HL-60 (cell line): ENCODE measurements around the gene CEP78.

Experiments
- DNase-seq, 2 experiments: peaks; one replicate each; pipeline ENCODE4 v3.0.0-alpha.2; 2010 to 2020; ENCODE audit warnings: low read depth in 1 of 2, low spot score in 1 of 2
- H3K27ac ChIP-seq: fragments of 250-450 bp; sonication (Bioruptor Pico); replicated peaks from 2 replicates; pipeline ENCODE4 v1.5.1; 2020; ENCODE audit warnings: mild to moderate bottlenecking, moderate library complexity
- H3K27me3 ChIP-seq: fragments of 250-450 bp; sonication (Bioruptor Pico); 2 replicates; pipeline ENCODE4 v1.5.1; 2021; ENCODE audit warnings: mild to moderate bottlenecking, moderate library complexity; ENCODE audit not compliant: insufficient read depth, poor library complexity, severe bottlenecking
- H3K4me3 ChIP-seq: replicated peaks from 2 replicates; pipeline ENCODE4 v1.5.1; 2011; ENCODE audit warnings: mild to moderate bottlenecking, control low read depth, low read length; ENCODE audit not compliant: insufficient read depth
- CTCF ChIP-seq: IDR thresholded peaks from one replicate; pipeline ENCODE4 v1.5.1; 2011; ENCODE audit warnings: low read length, control low read depth, inconsistent platforms; ENCODE audit not compliant: insufficient read depth
- GABPA ChIP-seq: IDR thresholded peaks from 2 replicates; pipeline ENCODE4 v1.6.1; 2012; ENCODE audit warnings: low read depth
- POLR2AphosphoS5 ChIP-seq: IDR thresholded peaks from 2 replicates; pipeline ENCODE4 v1.6.1; 2012; ENCODE audit warnings: low read depth
- SPI1 ChIP-seq: IDR thresholded peaks from 2 replicates; pipeline ENCODE4 v1.6.1; 2012; ENCODE audit warnings: low read depth, mild to moderate bottlenecking, borderline replicate concordance
- TF ChIP-seq, protein P1 (sequence below): IDR thresholded peaks from 2 replicates; pipeline ENCODE4 v1.6.1; 2012; ENCODE audit warnings: low read depth; ENCODE audit not compliant: insufficient replicate concordance

CEP78 gene

GRCh38 chr9:78210841-78211301 is 25.0 kb upstream of the CEP78 start:
- no peak for TF ChIP-seq POLR2AphosphoS5
- TF ChIP-seq, protein P1, sequence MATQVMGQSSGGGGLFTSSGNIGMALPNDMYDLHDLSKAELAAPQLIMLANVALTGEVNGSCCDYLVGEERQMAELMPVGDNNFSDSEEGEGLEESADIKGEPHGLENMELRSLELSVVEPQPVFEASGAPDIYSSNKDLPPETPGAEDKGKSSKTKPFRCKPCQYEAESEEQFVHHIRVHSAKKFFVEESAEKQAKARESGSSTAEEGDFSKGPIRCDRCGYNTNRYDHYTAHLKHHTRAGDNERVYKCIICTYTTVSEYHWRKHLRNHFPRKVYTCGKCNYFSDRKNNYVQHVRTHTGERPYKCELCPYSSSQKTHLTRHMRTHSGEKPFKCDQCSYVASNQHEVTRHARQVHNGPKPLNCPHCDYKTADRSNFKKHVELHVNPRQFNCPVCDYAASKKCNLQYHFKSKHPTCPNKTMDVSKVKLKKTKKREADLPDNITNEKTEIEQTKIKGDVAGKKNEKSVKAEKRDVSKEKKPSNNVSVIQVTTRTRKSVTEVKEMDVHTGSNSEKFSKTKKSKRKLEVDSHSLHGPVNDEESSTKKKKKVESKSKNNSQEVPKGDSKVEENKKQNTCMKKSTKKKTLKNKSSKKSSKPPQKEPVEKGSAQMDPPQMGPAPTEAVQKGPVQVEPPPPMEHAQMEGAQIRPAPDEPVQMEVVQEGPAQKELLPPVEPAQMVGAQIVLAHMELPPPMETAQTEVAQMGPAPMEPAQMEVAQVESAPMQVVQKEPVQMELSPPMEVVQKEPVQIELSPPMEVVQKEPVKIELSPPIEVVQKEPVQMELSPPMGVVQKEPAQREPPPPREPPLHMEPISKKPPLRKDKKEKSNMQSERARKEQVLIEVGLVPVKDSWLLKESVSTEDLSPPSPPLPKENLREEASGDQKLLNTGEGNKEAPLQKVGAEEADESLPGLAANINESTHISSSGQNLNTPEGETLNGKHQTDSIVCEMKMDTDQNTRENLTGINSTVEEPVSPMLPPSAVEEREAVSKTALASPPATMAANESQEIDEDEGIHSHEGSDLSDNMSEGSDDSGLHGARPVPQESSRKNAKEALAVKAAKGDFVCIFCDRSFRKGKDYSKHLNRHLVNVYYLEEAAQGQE, result no peak
- no peak for TF ChIP-seq SPI1
- TF ChIP-seq GABPA, result no peak
- TF ChIP-seq CTCF, result no peak
- no peak overlapping the region for H3K27ac ChIP-seq
- H3K4me3 ChIP-seq, result no peak overlapping the region
- no peak for DNase-seq
- no peaks in the 10 kb centered on the region for H3K27me3 ChIP-seq

DNA sequence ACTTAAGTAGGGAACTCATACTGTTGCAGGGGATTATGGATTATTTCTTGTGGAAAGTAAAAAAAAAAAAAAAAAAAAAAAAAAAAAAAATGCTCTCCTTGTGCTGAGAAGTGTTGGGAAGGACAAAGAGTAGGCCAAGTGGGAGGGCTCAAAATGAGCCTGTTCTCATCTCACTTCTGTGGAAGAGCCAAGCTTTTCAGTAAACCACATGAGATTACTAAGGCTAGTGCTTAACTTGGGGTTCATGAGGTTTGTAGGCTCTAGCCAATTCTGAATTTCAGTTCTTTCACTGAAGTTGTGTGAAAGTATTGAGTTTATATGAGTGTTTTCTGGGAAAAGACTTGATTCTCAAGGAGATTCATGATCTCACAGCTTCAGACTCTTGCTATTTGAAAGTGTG is 23.0 kb upstream of the CEP78 start:
- no peak for DNase-seq
- Histone ChIP-seq H3K27me3 (no peaks in the 10 kb centered on the region), H3K4me3 (no peak overlapping the region), H3K27ac (no peak overlapping the region)
- TF ChIP-seq, protein P1, result no peak
- TF ChIP-seq CTCF, result no peak
- TF ChIP-seq POLR2AphosphoS5, result no peak
- TF ChIP-seq GABPA, result no peak
- TF ChIP-seq SPI1, result no peak

DNA sequence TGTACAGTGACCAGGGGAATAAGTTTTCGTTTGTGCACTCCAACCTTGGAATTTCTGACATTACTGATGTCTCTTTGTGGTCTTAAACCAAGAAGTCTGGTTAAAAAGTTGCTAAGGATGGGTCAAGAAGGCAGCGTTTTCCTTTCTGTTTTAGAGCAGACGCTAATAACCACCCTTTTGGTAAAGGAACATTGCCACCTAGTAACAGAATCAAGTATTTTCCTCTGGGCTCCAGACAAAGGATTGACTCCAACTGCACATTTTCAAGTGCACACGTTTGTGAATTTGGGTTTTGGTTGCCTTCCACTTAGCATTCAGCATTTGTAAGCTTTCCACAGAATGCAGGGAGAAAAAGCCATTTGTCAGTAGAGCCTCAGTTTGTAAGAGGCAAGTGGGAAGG is 22.2 kb upstream of the CEP78 start:
- Histone ChIP-seq H3K27me3 (no peaks in the 10 kb centered on the region), H3K27ac (no peak overlapping the region), H3K4me3 (no peak overlapping the region)
- peak in 1 of 2 experiments; percentile 14 for DNase-seq
- TF ChIP-seq GABPA (no peak), CTCF (peak; percentile 44)
- TF ChIP-seq, protein P1, result no peak
